Common myeloid progenitor, CD34-positive (primary cell): ENCODE measurements around the gene MDK.

Experiments
- CTCF ChIA-PET: fragments of 350-600 bp; sonication (Branson Sonifier 250); formaldehyde crosslinking; loops from one replicate; lab custom pipeline; 2021; ENCODE audit warnings: antibody characterized with exemption; lab: Charles Lee
- POLR2A ChIA-PET: fragments of 350-600 bp; sonication (Branson Sonifier 250); formaldehyde crosslinking; loops from one replicate; lab custom pipeline; 2021; ENCODE audit warnings: antibody characterized with exemption; lab: Charles Lee
- DNase-seq, 3 donors: peaks; one replicate each; pipeline versions ENCODE4 v3.0.0 to v3.0.0-alpha.2; 2013
- H3K27ac ChIP-seq, 2 experiments: 1 replicate in 1 of 2; 2 replicates in 1 of 2; pipeline ENCODE4 v1.7.0; 2013; ENCODE audit warnings: inconsistent platforms in 2 of 2, low read length in 2 of 2, mild to moderate bottlenecking in 2 of 2, low read depth in 1 of 2, moderate library complexity in 1 of 2; ENCODE audit not compliant: severe bottlenecking in 2 of 2, insufficient read depth in 1 of 2, poor library complexity in 1 of 2
- H3K27me3 ChIP-seq, 5 experiments: replicated peaks in 2 of 5; 1 replicate in 3 of 5; 2 replicates in 2 of 5; pipeline versions ENCODE4 v1.6.1 to v1.7.0; 2013; ENCODE audit warnings: low read length in 4 of 5, mild to moderate bottlenecking in 2 of 5, moderate library complexity in 2 of 5, inconsistent platforms in 1 of 5; ENCODE audit not compliant: insufficient read depth in 5 of 5, control insufficient read depth in 4 of 5
- H3K36me3 ChIP-seq, 4 experiments: 1 replicate in 2 of 4; 2 replicates in 2 of 4; pipeline versions ENCODE4 v1.6.1 to v1.7.0; 2013; ENCODE audit warnings: low read length in 3 of 4, control low read depth in 1 of 4, mild to moderate bottlenecking in 1 of 4; ENCODE audit not compliant: control insufficient read depth in 4 of 4, insufficient read depth in 4 of 4
- H3K4me1 ChIP-seq, 4 experiments: 1 replicate in 3 of 4; 2 replicates in 1 of 4; pipeline versions ENCODE4 v1.6.1 to v1.7.1; 2013; ENCODE audit warnings: low read length in 3 of 4, mild to moderate bottlenecking in 3 of 4, control low read depth in 1 of 4, inconsistent platforms in 1 of 4, moderate library complexity in 1 of 4; ENCODE audit not compliant: control insufficient read depth in 4 of 4, insufficient read depth in 4 of 4; ENCODE audit errors: control extremely low read depth in 1 of 4
- H3K4me3 ChIP-seq, 7 experiments: 1 replicate in 4 of 7; 2 replicates in 3 of 7; pipeline versions ENCODE4 v1.5.1 to v1.7.0; 2013; ENCODE audit warnings: mild to moderate bottlenecking in 7 of 7, low read length in 6 of 7, moderate library complexity in 6 of 7, inconsistent platforms in 2 of 7, low read depth in 2 of 7, control low read depth in 1 of 7; ENCODE audit not compliant: insufficient read depth in 4 of 7, control insufficient read depth in 1 of 7; ENCODE audit errors: extremely low read depth in 1 of 7
- H3K9me3 ChIP-seq, 5 experiments: 1 replicate in 4 of 5; 2 replicates in 1 of 5; pipeline versions ENCODE4 v1.6.1 to v1.7.1; 2013; ENCODE audit warnings: low read length in 4 of 5, mild to moderate bottlenecking in 2 of 5, inconsistent platforms in 1 of 5, low read depth in 1 of 5, moderate library complexity in 1 of 5; ENCODE audit not compliant: control insufficient read depth in 4 of 5, insufficient read depth in 2 of 5; ENCODE audit errors: control extremely low read depth in 1 of 5
- WGBS: methylation state at CpG from one replicate; pipeline ENCODE4 v1.1.5; 2013; ENCODE audit not compliant: insufficient coverage; 5-methylcytosine and 5-hydroxymethylcytosine counted together

The MDK gene

DNA sequence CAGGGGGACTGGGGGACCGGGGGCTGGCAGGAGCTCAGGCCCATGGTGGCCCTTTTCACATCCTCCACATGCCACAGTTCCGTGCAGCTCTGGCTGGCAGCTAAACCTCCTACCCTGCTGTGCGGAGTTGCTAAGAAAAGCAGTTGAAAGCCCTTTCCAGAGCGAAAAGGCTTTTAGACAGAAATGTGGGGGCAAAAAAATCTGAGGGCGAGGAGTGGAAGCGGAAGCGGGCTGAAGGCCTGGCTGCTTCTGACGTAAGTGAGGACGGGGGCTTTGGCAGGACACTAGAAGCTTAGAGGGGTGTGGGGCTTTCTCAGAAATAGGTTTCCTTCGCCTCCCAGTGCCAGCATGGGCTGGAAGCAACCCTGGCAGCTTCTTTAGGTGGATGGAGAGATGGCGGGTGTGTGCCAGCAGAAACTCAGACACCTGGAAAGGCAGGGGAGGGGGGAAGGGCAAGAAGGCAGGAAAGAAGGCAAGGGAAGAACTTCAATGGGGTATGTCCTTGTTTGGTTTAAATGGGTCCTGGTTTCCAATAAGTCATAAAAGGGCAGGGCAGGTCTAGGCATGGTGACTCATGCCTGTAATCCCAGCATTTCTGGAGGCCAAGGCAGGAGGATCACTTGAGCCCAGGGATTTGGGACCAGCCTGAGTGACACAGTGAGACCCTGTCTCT lies 45.4 kb upstream of the MDK start:
- POLR2A ChIA-PET = no interaction called here
- Histone ChIP-seq H3K27ac (no peak overlapping the region), H3K4me3 (no peak overlapping the region), H3K27me3 (peaks cover 0 to 20% (median 7%) of the 10 kb centered on the region in 5 experiments), H3K9me3 (no peaks in the 10 kb centered on the region), H3K4me1 (peaks cover 7 to 82% (median 73%) of the 10 kb centered on the region in 4 experiments), H3K36me3 (no peaks in the 10 kb centered on the region)
- DNase-seq = no peak
- CTCF ChIA-PET = interaction anchor here (0.7 to 42.2 kb wide), 3 partner anchors 18 to 26 kb away, joined by 4 to 1037 read pairs (median 4); partner anchors contain the start of genes DGKZ and MDK
- WGBS = 97% methylated on average over 11 of the region's 11 CpGs

DNA sequence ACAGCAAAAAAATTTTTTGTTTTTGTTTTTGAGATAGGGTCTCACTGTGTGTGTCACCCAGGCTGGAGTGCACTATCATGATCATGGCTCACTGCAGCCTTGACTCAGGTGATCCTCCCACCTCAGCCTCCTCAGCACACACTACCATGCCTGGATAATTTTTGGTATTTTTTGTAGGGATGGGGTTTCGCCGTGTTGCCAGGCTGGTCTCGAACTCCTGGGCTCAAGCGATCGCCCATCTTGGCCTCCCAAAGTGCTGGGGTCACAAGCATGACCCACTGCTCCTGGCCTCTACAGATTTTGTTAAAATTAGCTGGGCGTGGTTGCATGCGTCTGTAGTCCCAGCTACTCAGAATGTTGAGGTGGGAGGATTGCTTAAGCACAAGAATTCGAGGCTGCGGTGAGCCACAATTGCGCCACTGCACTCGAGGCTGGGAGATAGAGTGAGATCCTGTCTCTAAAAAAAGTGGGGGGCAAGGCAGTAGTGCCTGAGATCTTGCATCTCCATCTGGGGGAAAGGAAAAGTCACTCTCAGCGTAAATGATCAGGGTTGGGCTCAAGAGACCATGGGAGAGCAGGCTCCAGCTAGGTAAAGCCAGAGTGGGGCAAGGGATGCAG lies 44.8 kb upstream of the MDK start:
- Histone ChIP-seq H3K9me3 (no peaks in the 10 kb centered on the region), H3K4me3 (no peak overlapping the region), H3K27ac (no peak overlapping the region), H3K4me1 (peaks cover under 1 to 82% (median 73%) of the 10 kb centered on the region in 4 experiments), H3K27me3 (peaks cover 0 to 20% (median 7%) of the 10 kb centered on the region in 5 experiments), H3K36me3 (no peaks in the 10 kb centered on the region)
- ChIA-PET CTCF (interaction anchor here (0.7 to 42.2 kb wide), 3 partner anchors 19 to 25 kb away, joined by 4 to 1037 read pairs (median 4); partner anchors contain the start of genes DGKZ and MDK), POLR2A (no interaction called here)
- WGBS = 90% methylated on average over 10 of the region's 12 CpGs
- DNase-seq = peak in 2 of 3 donors; percentile 71 to 77

DNA sequence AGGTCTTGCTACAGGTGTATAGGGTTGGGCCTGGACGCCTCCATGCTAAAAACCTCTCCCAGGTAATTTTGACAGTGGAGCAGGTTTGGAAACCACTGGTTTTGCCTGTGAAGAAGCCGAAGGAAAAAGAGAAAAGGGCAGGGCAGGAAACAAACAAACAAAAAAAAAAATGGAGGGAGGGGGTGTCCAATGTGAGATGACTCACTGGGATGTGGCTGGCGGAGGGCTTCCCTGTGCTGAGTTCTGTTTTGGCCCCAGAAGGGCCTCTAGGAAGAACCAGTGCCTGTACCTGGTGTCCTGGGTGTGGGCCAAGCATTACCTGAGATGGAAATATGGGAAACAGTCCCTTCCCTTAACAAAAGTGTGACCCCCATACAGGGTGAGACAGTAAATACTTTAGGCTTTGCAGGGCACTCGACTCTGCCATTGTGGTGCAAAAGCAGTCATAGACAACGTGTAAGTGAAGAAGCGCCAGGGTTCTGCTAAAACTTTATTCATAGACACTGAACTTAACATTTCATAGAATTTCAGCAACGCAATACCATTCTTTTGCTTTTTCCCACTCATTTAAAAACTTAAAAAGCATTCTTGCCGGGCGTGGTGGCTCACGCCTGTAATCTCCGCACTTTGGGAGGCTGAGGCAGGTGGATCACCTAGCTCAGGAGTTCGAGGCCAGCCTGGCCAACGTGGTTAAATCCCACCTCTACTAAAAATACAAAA lies 43.7 kb upstream of the MDK start:
- POLR2A ChIA-PET = no interaction called here
- Histone ChIP-seq H3K36me3 (no peaks in the 10 kb centered on the region), H3K27ac (no peak overlapping the region), H3K9me3 (no peaks in the 10 kb centered on the region), H3K4me1 (peaks cover 3 to 82% (median 74%) of the 10 kb centered on the region in 4 experiments), H3K27me3 (peaks cover 0 to 9% (median 4%) of the 10 kb centered on the region in 5 experiments), H3K4me3 (no peak overlapping the region)
- DNase-seq = peak in 1 of 3 donors; percentile 46
- WGBS = 91% methylated on average over 8 of the region's 13 CpGs
- CTCF ChIA-PET = interaction anchor here (4.7 to 42.2 kb wide), 2 partner anchors 20 to 24 kb away, joined by 36 to 1037 read pairs; partner anchors contain the start of genes DGKZ and MDK

DNA sequence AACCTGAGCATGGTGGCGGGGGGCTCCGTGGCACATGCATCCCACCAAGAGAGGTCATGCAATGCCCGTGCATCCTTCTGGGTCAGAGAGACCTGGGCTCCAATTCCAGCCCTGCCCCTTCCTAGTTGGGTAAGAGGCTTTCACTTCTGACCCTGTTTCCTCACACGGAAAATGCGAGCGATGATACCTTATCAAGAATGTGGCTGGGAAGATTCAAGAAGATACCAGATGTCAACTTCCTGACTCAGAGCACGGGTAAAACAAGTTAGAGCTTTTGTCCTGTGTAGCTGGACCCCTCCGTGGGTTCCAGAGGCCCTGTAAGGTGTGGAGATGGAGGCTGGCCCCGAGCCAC lies 42.9 kb upstream of the MDK start:
- Histone ChIP-seq H3K27me3 (peaks cover 0 to 4% (median 1%) of the 10 kb centered on the region in 5 experiments), H3K36me3 (no peaks in the 10 kb centered on the region), H3K4me1 (peaks cover 6 to 82% (median 72%) of the 10 kb centered on the region in 4 experiments), H3K9me3 (no peaks in the 10 kb centered on the region), H3K27ac (peak overlapping the region in 1 of 2 experiments; percentile 28), H3K4me3 (peak overlapping the region in 5 of 7 experiments; percentile 7 to 68 (median 44))
- no peak for DNase-seq
- ChIA-PET POLR2A (no interaction called here), CTCF (interaction anchor here (4.7 to 42.2 kb wide), 2 partner anchors 21 to 23 kb away, joined by 36 to 1037 read pairs; partner anchors contain the start of genes DGKZ and MDK)
- WGBS = 60% methylated on average over 5 of the region's 9 CpGs

DNA sequence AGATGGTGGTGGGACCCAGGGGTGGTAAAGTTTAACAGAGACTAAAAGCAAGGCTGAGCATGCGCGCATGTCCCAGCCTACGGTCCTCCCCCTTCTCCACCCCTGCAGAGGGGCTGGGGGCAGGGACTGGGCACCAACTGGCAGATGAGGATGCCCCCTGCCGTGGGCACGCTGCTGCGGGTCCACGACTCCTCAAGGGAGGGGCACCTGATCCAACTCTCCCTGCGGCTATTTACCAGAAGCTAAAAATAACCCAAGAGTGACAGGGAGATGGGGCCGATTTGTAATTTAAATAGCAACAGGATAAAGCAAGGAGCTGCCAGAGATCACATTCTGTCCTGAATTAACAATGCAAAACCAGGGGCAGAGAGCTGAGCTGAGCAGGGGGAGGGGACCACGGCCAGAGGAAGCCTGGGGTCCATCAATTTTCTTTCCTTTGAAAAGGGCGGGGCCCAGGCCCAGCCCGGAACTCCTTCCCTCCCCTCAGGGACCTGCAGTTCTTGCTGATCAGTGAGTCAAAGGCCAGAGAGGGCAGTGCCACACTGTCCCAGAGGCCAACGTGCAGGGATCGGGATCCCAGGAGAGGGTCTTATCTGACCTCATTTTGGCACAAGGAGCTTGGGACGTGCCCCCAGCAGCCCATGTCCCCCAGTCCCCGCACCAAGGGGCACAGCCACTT lies 42.3 kb upstream of the MDK start:
- Histone ChIP-seq H3K27ac (peak overlapping the region in 1 of 2 experiments; percentile 28), H3K9me3 (no peaks in the 10 kb centered on the region), H3K4me1 (peaks cover 6 to 82% (median 72%) of the 10 kb centered on the region in 4 experiments), H3K36me3 (no peaks in the 10 kb centered on the region), H3K27me3 (peaks cover 0 to under 1% (median 0%) of the 10 kb centered on the region in 5 experiments), H3K4me3 (peak overlapping the region in 5 of 7 experiments; percentile 7 to 68 (median 44))
- ChIA-PET POLR2A (no interaction called here), CTCF (interaction anchor here (1.1 to 42.2 kb wide), 5 partner anchors 8 to 29 kb away, joined by 3 to 1037 read pairs (median 11); partner anchors contain the start of genes DGKZ and MDK)
- WGBS = 13% methylated on average over 11 of the region's 16 CpGs
- peak in 2 of 3 donors; percentile 45 to 56 for DNase-seq

DNA sequence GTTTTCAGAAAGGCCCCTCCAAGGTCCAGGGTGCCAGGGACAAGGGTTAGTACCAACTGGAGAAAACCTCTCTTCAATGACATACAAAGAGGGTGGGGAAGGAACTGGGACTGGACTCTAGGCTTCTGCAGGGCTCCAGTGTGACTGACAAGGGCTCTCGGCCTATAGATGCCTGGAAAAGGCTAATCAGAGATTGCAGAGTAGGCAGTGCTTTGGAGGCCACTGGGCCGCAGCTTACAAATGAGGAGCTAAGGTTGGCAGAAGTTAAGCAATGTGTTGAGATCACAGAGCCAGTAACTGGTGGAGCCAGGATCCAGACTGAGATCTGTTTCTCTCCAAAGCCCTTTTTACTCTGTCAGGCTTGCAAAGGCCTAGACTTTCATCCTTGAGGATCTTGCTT lies 41.7 kb upstream of the MDK start:
- H3K27me3 ChIP-seq = no peaks in the 10 kb centered on the region

More for the DNA sequence above, 41.7 kb upstream of the MDK start:
- 100% methylated on average over 2 of the region's 2 CpGs for WGBS
- peaks cover 6 to 84% (median 74%) of the 10 kb centered on the region in 4 experiments for H3K4me1 ChIP-seq
- H3K27ac ChIP-seq = no peak overlapping the region
- no peak for DNase-seq
- H3K9me3 ChIP-seq = no peaks in the 10 kb centered on the region
- POLR2A ChIA-PET = interaction anchor here (1.0 to 1.2 kb wide), 2 partner anchors 8 to 14 kb away, joined by 3 read pairs; no protein-coding TSS in a partner anchor
- CTCF ChIA-PET = interaction anchor here (1.1 to 42.2 kb wide), 8 partner anchors 9 to 102 kb away, joined by 3 to 1037 read pairs (median 7); partner anchors contain the start of genes DGKZ and MDK
- H3K4me3 ChIP-seq = no peak overlapping the region
- no peaks in the 10 kb centered on the region for H3K36me3 ChIP-seq
